T-helper 1 cell (primary cell): ENCODE results near the gene SSRP1.
A peak's percentile ranks its signal among the peaks of the same experiment; 100 is the strongest.
"Not testable (repeated sequence)": the region's sequence is repeated elsewhere in the genome, so short reads cannot be mapped to it uniquely, and the experiment has no call there.

Experiments
- DNase-seq, 5 donors: peaks; one replicate each; pipeline ENCODE4 v3.0.0-alpha.2; 2012 to 2020

The SSRP1 gene

DNA sequence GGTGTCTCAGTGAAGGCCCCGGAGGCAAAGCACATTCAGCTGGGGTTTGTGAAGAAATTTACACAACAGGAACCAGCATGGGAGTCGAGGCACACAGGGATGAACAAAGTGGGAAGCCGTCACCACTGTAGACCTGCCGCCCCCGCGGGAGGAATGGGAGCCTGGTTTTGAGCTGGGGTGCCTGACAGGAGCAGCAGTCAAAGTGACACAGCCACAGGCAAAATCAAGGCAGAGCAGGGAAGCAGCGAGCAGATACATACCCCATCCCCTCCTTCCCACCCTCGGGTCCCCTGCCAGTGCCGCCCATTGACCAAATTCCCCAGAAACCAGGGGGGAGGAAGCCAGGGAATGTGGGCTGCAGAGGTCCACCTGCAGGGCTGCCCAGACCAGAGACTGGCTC, 23.3 kb upstream of the SSRP1 start:
- no peak for DNase-seq

DNA sequence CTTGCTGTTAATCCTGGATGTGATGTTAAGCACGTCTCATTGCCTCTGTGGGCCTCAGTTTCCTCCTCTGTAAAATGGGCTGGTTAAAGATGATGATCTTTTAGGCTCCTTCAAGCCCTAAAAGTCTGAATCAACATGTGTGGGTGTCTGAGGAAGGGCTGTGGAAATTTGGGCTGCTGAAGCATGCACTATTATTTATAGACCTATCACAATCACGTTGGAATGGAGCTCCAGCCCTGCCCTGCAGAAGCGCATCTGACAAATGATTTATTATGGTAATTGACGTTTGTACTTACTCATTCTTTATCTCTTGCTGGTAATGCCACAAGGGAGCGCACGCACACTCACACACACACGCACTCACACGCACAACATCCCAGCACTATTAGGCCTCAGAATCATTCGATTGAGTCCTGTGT, 22.9 kb upstream of the SSRP1 start:
- no peak for DNase-seq

GRCh38 chr11:57357856-57358255, 22.2 kb upstream of the SSRP1 start:
- DNase-seq = no peak

DNA sequence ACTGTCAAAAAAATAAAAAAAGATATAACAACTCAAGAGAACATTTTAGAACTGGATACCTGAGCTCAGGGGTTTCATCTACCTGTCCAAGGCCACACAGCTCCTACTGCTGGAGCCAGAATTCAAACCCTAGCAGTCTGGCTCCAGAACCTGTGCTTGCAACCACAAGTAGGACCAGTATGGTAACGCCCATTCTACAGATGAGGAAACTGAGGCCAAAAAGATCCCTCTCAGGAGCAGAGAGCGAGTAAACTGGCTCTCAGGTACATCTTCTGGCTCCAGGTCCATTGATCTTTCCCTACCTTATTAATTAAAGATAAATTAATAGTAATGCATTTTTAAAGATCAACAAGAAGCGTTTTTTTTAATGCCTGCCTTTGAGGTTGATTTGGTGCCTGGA, 21.6 kb upstream of the SSRP1 start:
- no peak for DNase-seq

DNA sequence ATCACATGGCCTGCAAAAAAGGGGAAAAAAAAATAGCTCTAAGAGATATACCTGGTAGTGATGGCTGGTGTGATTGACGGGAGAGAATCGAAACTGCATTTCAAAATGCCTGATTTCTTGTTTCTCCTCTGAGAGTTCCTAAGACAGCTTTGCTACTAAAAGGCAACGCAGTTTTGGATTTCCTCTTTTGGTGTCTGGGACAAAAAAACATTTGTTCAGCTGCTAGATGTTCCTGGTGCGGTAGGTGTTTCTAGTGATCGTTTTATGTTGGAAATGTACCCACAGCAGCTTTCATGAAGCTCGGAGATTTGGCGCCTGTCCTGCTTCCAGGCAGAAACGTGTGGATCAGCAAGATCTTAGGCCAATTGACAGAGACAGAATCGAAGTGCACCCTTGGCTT, 20.6 kb upstream of the SSRP1 start:
- DNase-seq = no peak

GRCh38 chr11:57354699-57355098, 19.0 kb upstream of the SSRP1 start:
- DNase-seq = no peak

- no peak for DNase-seq
Observed at GRCh38 chr11:57353852-57354251, 18.2 kb upstream of the SSRP1 start.

DNA sequence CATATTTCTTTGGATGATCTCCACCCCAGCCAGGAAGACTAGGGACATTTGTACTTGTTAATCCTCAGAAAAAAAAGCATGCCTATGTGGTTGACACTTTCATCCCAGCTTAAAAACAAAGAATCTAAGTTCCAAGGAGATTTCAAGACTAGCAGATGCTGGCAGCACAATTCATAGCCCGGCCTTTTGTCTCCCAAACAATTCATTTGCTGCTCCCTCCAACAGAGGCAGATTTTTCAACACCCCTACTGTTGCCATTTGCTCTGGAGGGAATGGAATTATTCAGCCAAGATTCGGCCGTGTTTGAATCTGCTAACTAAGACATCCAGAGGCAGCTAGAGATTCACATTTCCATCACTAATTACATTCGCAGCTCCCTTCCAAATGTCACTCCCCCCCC, 17.8 kb upstream of the SSRP1 start:
- DNase-seq = no peak

DNA sequence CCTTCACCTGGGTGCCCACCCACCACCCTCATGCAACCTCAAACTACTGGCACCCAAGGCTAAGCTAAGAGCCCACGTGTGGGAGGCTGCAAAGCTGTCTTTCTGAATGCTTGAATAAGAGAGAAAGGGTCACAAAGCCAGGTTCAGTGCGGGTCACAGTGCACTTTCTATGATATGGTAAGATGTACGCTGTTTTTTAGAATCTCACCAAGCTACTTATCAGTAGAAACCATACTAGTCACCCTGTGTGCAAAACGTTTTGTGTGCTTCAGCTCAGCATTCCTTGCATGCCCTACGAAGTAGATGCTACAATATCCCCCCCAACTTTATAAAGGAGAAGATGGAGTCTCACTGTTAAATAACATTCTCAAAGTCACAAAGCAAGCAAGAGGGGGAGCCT, 17.3 kb upstream of the SSRP1 start:
- DNase-seq = no peak

DNA sequence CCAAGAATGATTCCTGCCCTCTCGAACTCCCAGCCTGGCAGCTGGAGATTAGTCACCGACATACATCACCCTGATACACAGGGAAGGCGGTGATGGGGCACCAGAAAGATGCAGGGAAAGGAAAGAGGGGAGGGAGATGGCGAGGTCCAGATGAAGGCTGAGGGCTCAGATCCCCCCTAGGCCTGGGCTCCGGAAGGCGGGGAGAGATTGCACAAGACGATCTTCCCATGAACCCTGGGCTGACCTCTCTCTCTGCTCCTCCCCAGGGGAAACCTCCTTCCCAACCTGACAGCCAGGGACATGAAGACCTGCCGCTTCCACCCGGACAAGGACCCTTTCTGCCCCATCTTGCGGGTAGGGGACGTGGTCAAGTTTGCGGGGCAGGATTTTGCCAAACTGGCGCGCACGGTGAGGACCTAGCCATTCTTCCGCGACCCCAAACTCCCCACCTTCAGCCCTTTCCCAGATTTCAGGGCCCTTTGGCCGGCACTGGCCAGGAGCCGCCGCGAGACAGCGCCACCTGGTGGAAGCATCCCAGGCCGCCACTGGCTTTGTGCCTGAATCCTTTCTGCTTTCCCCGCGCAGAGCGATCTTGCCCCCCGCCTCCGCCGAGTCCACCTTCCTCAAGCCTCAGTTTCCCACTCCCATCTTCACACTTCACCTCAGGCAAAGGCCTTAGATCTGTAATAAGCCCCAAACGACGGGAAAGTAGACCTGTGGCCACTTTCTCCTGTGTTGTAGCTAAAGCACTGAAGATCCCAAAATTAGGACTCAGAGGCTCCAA, 14.0 kb upstream of the SSRP1 start:
- DNase-seq = peak; percentile 36 to 51 (median 48)

DNA sequence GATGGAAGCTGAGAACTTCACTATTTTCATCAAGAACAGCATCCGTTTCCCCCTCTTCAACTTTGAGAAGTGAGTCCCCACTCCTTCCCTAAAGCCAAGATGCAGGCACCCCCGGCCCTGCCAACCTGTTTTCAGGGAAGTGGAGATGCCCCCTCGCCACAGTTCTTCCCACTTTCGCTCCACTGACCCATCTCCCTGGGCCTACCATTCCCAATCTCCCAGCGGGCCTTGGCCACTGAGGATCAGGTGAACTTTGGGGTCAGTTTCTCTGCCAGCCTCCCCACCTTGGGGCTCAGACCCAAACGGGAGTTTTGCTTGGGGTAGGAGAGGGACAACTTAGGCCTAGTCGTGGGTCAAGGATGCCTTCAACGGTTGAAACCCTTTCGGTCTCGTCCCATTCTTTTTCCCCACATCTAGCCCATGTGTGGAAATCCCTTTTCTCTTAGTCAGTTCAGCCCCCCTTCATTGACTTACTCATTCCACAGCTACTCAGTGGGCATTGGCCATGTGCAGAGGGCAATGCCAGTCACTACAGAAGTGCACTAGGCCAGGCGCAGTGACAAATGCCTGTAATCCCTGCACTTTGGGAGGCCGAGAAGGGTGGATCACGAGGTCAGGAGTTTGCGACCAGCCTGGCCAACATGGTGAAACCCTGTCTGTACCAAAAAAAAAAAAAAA, 13.1 kb upstream of the SSRP1 start:
- DNase-seq = no peak

GRCh38 chr11:57348052-57348451, 12.4 kb upstream of the SSRP1 start:
- no peak for DNase-seq

GRCh38 chr11:57347336-57347735, 11.6 kb upstream of the SSRP1 start:
- no peak for DNase-seq

DNA sequence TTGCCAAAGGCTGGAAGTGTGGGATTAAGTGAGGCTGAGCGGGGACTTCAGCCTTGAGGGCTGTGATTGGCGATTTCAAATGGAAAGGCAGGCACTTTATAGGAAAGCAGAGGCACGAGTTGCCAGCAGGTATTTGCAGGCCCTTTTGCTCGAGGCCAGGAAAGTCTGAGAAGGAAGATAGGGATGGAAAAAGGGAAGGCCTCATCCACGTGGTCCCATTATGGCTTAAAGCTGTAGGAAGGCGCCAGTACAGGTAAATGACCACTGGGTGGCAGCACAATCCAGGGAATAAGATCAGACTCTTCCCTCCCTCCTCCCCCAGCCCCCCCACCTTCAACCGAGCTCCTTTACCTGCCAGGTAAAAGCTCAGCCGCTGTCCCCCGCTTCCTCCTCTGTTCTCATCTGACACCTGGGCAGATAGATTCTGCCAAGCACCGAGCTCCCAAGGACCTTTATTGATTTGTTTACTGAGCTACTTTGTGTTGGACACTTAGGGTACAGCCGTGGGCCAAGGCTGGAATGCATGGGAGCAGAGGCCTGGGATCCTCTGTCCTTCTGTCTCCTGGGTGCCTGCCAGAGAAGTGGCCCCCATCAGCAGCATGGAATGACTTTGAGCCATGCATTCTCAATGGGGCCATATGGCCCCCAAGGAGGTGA, 10.0 kb upstream of the SSRP1 start:
- DNase-seq = peak; percentile 35 to 73 (median 56)

- DNase-seq = no peak
Observed at GRCh38 chr11:57344826-57345225, 9.1 kb upstream of the SSRP1 start.

GRCh38 chr11:57343825-57344224, 8.1 kb upstream of the SSRP1 start:
- DNase-seq = no peak

GRCh38 chr11:57342702-57343101, 7.0 kb upstream of the SSRP1 start:
- no peak for DNase-seq

DNA sequence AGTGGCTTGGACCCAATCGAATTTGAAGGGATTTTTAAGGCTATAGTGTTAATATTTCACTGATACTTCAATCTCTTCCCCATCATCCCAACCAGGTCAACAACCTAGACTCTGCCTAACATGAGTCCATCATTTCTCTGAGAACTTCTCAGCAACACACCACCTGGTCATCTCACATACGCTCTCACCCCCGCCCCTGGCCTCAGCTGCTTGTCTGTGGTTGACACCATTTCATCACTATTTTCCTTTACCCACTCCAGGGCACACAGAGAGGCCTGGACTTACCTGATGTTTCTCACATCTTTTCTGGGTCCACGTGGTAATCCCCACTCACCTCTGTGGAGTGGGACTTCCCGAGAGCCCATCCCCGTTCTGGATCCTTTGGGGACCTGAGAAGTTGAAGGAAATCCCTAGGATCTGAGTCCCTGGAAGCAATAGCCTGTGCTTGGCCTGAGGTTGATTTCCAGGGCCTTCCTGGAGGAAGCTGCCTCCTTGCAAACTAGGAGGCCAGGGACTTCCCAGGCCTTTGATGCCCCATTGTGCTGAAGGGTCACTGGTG, 5.6 kb upstream of the SSRP1 start:
- DNase-seq = no peak

- no peak for DNase-seq
Observed at GRCh38 chr11:57340039-57340615, 4.4 kb upstream of the SSRP1 start.

DNA sequence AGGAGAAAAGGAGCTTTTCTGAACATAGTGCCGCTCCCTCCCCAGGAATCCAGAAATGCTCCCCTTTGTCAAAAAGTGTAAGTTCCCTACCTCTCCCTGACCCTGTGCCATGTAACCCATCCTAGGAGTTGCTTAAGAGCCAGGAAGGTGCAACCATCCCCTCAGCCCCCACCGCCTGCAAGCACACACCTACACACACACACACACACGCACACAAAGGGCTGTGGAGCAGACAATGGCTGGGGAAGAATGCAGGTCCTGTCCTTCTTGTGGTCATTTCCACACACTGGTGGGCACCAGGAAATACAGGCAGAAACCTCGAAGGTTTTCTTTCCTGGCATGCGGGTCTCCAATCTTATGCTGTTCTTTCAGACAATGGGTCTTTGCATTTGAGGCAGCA, 3.6 kb upstream of the SSRP1 start:
- no peak for DNase-seq

DNA sequence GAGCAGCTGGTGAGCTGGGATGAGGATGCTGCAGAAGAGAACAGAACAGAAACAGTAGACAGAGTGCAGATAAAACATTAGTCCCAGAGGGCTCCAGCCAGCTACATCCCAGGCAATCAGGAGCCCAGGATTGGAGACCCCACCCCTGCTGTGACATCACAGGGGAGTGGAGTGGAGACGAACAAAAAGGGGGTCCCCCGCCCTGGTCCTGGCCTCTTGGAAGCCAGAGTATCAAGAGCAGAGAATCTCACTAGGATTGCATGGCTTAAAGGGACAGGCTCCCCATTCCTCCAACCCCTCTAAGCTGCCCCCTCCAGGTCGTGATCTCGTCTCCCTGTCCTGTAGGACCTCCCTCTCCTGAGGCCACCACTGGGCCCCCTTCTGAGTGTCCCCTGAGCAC, 2.5 kb upstream of the SSRP1 start, which contains the start of gene P2RX3:
TSS of gene P2RX3 (plus strand) at position 211 of the 400 bp plus-strand sequence. CDS start 199 bp downstream, outside the sequence.
- DNase-seq = no peak

- not testable (repeated sequence) for DNase-seq
Observed at GRCh38 chr11:57336856-57337255, 1.2 kb upstream of the SSRP1 start.

- DNase-seq = peak in 1 of 5 donors; percentile 18
Observed at GRCh38 chr11:57336111-57336666, 497 bp upstream of the SSRP1 start.
